ENCODE data around the gene SRP72.

- TF ChIP-seq POLR2A (IDR thresholded peaks at IDR 0.05; ENCODE audit: low read depth), result no peak
- TF ChIP-seq POLR2AphosphoS5 (IDR thresholded peaks at IDR 0.05), result no peak
Observed at GRCh38 chr4:56469489-56470210, 2.2 kb downstream of the SRP72 start.
